Measurements from ENCODE around the gene ADCY3.
"Not testable (repeated sequence)": the region's sequence is repeated elsewhere in the genome, so short reads cannot be mapped to it uniquely, and the experiment has no call there.

Gene ADCY3

DNA sequence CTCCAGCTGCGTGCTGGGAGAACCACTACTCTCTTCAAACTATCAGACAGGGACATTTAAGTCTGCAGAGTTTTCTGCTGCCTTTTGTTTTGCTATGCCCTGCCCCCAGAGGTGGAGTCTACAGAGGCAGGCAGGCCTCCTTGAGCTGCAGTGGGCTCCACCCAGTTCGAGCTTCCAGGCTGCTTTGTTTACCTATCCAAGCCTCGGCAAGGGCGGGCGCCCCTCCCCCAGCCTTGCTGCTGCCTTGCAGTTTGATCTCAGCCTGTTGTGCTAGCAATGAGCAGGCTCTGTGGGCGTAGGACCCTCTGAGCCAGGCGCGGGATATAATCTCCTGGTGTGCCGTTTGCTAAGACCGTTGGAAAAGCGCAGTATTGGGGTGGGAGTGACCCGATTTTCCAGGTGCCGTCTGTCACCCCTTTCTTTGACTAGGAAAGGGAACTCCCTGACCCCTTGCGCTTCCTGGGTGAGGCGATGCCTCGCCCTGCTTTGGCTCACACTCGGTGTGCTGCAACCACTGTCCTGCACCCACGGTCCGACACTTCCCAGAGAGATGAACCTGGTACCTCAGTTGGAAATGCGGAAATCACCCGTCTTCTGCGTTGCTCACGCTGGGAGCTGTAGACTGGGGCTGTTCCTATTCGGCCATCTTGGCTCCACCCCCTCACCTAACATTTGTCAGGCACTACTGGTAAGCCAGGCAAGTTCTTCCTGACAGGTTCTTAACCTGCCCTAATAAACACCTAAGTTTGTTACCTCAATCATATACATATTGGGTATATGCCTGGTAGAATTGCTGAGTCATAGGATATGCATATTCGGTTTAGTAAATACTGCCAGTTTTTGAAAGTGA is 114.0 kb downstream of the ADCY3 start:
- DNase-seq, result not testable (repeated sequence)

DNA sequence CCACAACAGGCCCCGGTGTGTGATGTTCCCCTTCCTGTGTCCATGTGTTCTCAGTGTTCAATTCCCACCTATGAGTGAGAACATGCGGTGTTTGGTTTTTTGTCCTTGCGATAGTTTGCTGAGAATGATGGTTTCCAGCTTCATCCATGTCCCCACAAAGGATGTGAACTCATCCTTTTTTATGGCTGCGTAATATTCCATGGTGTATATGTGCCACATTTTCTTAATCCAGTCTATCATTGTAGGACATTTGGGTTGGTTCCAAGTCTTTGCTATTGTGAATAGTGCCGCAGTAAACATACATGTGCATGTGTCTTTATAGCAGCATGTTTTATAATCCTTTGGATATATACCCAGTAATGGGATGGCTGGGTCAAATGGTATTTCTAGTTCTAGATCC is 119.5 kb downstream of the ADCY3 start:
- not testable (repeated sequence) for DNase-seq

DNA sequence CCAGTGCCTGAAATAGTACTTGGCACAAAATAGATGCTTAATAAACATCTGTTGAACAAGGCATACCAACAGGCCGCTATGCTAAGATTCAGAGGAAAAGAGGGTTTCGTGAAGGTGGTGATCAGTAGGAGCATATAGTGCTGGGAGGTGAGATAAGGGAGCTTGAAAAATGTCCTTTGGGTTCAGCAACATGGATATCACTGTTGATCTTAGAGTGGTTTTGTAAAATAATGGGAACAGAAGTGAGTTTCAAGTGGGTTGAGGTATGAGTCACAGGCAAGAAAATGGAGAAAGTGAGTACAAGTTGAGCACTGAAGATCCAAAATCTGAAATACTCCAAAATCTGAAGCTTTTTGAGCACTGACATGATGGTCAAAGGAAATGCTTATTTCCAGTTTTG is 122.4 kb downstream of the ADCY3 start:
- no peak for DNase-seq

DNA sequence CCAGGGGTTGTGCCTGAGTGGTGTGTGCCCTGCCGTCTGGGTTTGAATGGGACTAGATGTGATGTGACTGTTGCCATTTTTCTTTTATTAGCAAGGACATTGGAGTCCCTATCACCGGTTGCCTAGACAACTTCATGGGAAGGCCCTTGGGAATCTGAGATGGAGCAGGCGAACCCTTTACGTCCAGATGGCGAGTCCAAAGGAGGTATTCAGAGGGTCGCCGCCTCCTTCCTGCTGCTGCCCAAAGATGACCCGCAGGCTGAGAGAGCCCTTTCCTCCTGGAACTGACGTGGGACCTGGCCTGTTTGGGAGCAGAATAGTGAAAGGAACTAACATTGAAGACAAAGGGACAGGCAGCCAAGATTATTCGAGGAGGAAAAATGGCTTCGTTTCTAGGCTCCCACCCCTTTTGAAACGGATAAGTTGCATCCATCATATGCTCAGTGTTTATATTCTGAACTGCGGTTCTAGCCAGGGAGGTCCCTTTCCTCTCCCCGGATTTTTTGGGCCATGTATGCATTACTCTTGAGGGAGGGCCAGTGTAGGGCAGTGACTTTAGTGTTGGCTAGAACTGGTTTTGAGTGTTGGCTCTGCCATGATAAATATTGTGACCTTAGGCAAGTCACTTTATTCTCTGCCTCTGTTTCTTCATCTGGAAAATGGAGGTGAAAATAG is 126.1 kb downstream of the ADCY3 start:
- DNase-seq, result peak; percentile 18

DNA sequence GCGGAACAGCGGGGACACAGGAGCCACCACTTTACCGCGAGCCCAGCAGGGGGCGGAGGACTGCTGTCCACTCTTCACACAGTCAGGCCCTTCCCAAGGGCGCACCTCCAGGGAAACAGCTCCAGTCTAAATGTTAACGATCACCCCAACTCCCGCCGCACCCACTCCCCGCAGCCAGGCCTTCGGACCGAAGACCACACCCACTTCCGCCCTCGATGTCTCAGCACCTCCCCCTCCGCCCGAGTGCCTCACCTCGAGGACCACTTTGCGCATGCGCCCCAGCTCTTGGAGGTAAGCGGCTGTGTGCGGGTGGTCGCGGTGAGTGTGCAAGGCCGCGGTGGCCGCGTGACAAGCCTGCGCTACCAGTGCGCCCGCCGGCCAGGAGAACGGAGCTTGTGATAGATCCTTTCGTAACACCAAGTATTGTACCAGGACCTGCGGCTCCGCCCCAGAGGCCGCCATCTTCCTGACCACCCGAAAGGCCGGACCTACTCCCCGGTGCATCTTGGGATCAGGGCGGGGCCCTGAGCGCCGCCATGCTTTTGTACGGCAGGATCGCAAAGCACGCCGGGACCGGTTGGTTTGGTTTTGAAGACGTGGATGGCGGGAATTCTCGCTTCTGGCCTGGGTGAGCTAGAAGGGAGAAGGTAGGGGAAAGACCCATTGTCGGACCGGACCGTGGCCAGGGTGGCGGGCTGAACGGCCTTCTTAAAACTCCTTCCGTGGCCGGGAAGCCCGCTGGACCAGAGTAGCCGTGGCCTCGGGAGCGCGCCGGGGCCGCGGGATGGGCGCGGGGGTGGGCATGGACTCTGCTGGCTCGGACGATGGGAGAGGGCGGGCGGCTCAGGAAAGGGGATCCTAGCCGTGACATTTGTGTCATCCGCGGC is 126.9 kb downstream of the ADCY3 start, which contains the start of the genes CENPO and PTRHD1:
Gene CENPO, plus strand, starts transcription at position 552 of the 887 bp plus-strand sequence. CDS start 495 bp downstream, outside the sequence.
Gene PTRHD1, minus strand, starts transcription at position 518 of the 887 bp plus-strand sequence. Its CDS starts 14 bp downstream, at position 504.
- DNase-seq, result peak; percentile 95

DNA sequence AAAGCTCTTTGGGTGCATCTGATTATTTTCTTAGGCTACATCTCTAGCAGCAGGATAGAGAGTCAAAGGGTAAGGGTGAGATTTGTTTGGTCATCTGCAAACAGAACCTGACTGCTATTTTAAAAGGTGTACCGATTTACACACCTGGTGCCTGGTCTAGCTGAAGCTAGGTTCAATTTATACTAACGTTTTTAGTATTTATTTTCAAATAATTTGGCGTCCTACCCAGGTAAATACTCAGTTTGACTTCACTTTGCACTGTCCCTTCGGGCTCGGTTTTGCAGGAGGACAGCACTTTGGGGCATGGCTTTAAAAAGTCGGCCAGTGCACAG is 127.5 kb downstream of the ADCY3 start:
- no peak for DNase-seq

DNA sequence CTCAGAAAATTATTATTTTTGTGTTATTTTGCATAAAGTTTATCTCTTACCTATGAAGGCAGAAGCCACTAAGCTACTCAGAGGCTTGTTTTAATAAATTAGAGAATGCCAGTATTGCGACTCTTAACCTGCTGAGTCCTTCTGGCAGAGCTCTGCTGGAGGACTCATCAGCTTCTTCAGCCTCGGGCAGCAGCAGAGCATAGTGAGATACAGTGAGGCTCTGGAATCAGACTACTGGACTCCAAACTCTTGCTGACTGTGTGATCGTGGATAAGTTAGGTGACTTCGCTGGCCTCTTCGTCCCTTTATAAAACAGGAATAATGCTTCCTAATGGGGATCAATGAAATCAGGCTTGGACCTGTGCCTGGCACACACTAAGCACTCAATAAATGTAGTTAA is 128.6 kb downstream of the ADCY3 start:
- no peak for DNase-seq

DNA sequence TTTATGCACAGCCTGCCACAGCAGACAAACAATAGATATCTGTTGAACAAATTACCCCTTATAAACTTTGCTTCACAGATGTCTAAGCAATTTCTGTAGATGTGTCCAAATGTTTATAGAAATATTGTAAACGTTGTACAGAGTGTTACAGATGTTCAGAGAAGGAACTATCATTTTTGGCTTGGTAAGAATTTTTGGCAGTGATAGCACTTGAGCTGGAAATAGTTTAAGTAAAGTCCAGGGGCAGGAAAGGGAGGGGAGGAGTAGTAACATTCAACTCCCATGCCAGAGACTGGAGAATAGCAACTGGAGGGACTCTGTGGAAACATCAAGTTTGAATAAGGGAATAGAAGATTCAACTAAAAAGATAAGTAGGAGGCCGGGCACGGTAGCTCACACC is 131.2 kb downstream of the ADCY3 start:
- DNase-seq, result no peak

DNA sequence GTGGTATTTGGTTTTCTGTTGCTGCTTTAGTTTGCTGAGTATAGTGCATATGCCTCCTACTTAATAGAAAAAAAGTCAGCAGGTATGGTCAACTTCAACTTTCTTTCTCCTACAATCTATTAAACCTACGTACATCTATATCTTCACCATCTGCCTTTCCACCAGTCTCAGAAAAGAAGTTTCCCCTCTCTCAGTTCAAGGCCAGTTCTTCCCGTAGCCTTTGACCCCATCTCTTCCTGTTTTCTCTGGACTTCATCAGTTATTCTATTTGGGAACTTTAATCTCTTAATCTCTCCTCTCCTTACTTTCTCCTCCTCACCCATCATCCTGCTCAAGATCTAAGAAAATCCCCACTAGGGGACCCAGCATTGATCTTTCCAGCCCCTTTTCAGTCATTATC is 132.5 kb downstream of the ADCY3 start:
- DNase-seq, result no peak

DNA sequence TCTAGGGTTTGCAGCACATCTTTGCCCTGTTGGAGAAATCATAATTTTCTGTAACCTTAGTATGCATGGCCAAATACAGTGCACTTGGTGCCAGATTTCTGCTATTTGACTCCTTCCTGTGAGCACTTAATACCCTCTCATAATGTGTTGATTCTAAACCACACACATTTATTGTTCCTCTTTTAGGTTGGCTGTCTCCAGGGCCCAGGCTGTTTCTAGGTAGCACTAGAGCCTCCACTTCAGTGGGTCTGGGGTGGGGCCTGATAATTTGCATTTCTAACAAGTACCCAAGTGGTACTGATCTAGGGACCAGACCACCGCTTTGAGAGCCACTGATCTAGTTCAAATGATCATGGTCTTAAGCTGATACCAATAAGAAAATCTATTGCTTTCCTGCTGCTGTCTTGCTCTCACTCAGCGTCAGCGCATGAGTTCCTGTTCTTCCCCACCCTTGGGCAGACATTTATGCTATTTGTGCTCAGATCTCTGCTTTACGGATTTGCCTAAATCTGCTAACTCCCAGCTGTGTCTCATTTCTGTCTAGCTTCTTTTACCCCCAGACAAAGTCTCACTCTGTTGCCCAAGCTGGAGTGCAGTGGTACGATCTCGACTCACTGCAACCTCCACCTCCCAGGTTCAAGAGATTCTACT is 134.2 kb downstream of the ADCY3 start:
- peak; percentile 71 for DNase-seq

DNA sequence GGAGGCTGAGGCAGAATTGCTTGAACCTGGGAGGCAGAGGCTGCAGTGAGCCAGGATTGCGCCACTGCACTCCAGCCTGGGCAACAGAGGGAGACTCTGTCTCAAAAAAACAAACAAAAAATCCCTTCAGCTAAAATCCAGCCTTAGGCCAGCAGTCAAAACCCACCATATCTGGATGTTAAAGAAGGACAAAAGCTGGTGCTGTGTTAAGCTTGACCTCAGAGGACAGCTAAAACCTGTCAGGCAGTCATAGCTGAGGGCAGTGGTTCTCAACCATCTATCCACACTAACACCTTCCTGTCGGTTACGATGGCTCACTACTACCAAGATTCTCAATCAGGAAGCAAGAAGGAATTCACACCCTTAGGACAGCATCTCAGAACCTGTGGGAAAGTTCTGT is 136.4 kb downstream of the ADCY3 start:
- no peak for DNase-seq

DNA sequence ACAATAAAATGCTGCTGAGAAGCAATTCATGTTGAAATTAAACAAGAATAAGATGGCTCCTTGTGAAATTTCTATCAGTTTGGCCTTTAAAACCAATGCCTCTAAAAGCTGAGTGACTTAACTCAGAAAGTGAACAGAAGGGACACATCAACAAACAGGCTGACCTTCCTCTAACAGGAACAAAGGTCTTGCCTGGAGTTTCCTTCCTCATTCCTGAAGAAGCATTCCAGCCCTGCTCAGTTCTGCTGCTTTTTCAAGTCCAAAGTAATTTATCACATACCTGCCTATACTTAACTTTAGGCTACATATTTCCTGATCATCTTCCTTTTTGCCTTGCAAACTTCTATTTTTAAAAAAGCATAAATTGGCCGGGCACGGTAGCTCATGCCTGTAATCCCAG is 140.9 kb downstream of the ADCY3 start:
- DNase-seq, result no peak

DNA sequence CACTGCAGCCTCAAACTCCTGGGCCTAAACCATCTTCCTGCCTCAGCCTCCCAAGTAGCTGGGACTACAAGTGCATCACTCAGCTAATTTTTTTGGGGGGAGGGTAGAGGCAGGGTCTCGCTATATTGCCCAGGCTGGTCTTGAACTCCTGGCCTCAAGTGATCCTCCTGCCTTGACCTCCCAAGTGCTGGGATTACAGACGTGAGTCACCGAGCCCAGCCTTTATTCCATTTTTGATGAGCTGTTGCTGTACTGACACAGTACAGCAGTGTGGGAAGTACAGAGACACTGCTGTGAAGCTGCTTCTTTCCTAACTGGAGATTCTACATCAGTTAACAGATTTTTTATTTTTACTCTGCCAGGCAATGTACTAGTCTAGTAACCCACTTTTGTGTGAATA is 145.7 kb downstream of the ADCY3 start:
- DNase-seq, result no peak

DNA sequence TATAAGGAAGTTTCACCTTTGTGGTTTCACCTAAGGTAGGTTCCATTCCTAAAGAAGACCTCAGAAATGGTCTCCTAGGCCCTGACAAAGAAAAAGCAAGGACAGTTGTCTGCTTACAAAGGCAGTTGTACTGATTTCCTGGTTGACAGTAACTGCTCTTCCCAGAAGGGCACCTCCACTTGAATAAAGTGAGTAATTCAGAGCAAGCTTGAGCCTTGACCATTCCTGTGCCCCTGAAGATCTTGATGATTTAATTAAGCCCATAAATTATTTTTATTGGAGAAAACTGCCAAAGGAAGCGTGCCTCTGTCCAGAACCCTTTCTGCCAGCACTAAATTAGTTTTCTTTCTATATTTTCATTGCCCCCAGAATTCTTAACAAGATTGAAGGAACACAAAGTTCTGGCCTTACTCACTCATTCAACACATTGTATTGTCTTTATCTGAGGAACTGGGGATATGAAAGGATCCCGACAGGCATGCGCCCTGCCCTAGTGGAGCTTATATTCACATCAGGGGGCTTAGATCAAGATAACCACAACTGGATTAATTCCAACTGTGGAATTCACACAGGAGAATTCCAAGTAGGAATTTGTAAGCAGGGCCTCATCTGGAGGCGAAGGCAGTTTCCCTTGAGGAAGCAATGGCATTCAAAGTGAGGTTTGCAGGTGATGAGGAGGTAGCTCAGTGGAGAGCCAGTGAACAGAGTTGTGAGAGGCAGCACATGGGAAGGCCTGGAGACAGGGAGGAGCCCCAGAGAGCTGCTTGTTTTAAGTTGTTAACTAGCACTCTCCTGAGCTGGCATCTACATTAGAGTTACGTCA is 148.1 kb downstream of the ADCY3 start:
- DNase-seq, result no peak

DNA sequence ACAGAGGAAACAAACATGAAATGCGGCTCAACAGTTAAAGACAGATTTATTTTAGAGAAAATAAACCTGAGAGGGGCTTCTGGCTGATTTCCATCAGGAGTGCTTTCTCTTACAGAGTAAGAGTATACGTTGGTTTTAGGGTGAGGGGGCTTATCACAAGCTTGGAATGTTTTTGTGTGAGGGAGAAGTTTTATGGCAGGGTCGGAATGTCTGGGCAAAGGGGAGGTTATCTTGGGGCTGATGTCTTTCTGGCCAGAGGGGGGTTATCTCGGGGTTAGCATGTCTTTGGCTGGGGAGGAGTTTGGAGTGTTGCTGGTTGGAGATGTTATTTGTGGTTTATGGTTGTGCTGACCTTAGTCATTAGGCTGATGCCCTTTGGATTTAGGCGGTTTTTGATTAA is 149.0 kb downstream of the ADCY3 start:
- DNase-seq, result no peak
